Smooth muscle cell (in vitro differentiated cells): ENCODE results near the gene RSRP1. TPM values are rescaled to one million over a fixed set of nuclear protein-coding genes. Genes with fewer than 3 reads are reported as not detected.
A peak's percentile ranks its signal among the peaks of the same experiment; 100 is the strongest.
"Not testable (repeated sequence)": the region's sequence is repeated elsewhere in the genome, so short reads cannot be mapped to it uniquely, and the experiment has no call there.

Source experiments
- DNase-seq: peaks from one replicate; lab custom pipeline; 2025; ENCODE audit not compliant: unreplicated experiment; lab: John Stamatoyannopoulos, UW
- H2AFZ ChIP-seq: fragments of 200-600 bp; sonication (generic); 2 replicates; pipeline ENCODE4 v1.6.0; 2016; ENCODE audit warnings: antibody characterized with exemption, low read depth, mild to moderate bottlenecking
- H3F3A ChIP-seq: fragments of 200-600 bp; sonication (generic); 2 replicates; pipeline ENCODE4 v1.6.0; 2017; ENCODE audit warnings: antibody characterized with exemption, low read depth
- H3K27ac ChIP-seq: fragments of 200-600 bp; sonication (generic); 2 replicates; pipeline ENCODE4 v1.5.1; 2016; ENCODE audit warnings: low read depth, mild to moderate bottlenecking
- H3K27me3 ChIP-seq: fragments of 200-600 bp; sonication (generic); 2 replicates; pipeline ENCODE4 v1.6.1; 2016; ENCODE audit warnings: low read depth, mild to moderate bottlenecking
- H3K36me3 ChIP-seq: fragments of 200-600 bp; sonication (generic); 2 replicates; pipeline ENCODE4 v1.5.1; 2016; ENCODE audit warnings: low read depth
- H3K4me1 ChIP-seq: fragments of 200-600 bp; sonication (generic); 2 replicates; pipeline ENCODE4 v1.5.1; 2016; ENCODE audit warnings: low read depth
- H3K4me2 ChIP-seq: fragments of 200-600 bp; sonication (generic); 2 replicates; pipeline ENCODE4 v1.6.0; 2016; ENCODE audit warnings: mild to moderate bottlenecking
- H3K4me3 ChIP-seq: fragments of 200-600 bp; sonication (generic); 2 replicates; pipeline ENCODE4 v1.5.1; 2016; ENCODE audit warnings: mild to moderate bottlenecking
- H3K79me2 ChIP-seq: fragments of 200-600 bp; sonication (generic); 2 replicates; pipeline ENCODE4 v1.6.0; 2016; ENCODE audit warnings: low read depth, mild to moderate bottlenecking
- H3K9ac ChIP-seq: fragments of 200-600 bp; sonication (generic); 2 replicates; pipeline ENCODE4 v1.6.0; 2016; ENCODE audit warnings: low read depth
- H3K9me3 ChIP-seq: fragments of 200-600 bp; sonication (generic); replicated peaks from 2 replicates; pipeline ENCODE4 v1.5.1; 2016; ENCODE audit warnings: low read depth
- H4K20me1 ChIP-seq: fragments of 200-600 bp; sonication (generic); 2 replicates; pipeline ENCODE4 v1.6.0; 2016; ENCODE audit warnings: low read depth
- WGBS: methylation state at CpG from one replicate; pipeline ENCODE4 v1.1.7; 2016; ENCODE audit warnings: low lambda C conversion rate; 5-methylcytosine and 5-hydroxymethylcytosine counted together
- polyA plus RNA-seq: library from polyadenylated mRNA; unstranded; fragments of >200 nt; fragmentation: Nextera tagmentation; extraction: Ambion mirVana; gene quantifications from 2 replicates; pipeline ENCODE4 v1.2.1, GENCODE V29; 2016
- total RNA-seq: library from RNA; depleted of rRNA; stranded (reverse); fragments of >200 nt; gene quantifications from 2 replicates; pipeline ENCODE4 v1.2.3, GENCODE V29; 2014
- TF ChIP-seq, protein P1 (sequence below): fragments of 200-600 bp; sonication (generic); IDR thresholded peaks from 2 replicates; pipeline ENCODE4 v1.5.1; 2017; ENCODE audit warnings: borderline replicate concordance, mild to moderate bottlenecking, antibody characterized with exemption; ENCODE audit not compliant: insufficient read depth, poor library complexity, severe bottlenecking

The RSRP1 gene, protein sequence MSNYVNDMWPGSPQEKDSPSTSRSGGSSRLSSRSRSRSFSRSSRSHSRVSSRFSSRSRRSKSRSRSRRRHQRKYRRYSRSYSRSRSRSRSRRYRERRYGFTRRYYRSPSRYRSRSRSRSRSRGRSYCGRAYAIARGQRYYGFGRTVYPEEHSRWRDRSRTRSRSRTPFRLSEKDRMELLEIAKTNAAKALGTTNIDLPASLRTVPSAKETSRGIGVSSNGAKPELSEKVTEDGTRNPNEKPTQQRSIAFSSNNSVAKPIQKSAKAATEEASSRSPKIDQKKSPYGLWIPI
- 83.7 and 93.6 TPM in 2 replicates for total RNA-seq
- 32.3 and 48.8 TPM in 2 replicates for polyA plus RNA-seq

DNA sequence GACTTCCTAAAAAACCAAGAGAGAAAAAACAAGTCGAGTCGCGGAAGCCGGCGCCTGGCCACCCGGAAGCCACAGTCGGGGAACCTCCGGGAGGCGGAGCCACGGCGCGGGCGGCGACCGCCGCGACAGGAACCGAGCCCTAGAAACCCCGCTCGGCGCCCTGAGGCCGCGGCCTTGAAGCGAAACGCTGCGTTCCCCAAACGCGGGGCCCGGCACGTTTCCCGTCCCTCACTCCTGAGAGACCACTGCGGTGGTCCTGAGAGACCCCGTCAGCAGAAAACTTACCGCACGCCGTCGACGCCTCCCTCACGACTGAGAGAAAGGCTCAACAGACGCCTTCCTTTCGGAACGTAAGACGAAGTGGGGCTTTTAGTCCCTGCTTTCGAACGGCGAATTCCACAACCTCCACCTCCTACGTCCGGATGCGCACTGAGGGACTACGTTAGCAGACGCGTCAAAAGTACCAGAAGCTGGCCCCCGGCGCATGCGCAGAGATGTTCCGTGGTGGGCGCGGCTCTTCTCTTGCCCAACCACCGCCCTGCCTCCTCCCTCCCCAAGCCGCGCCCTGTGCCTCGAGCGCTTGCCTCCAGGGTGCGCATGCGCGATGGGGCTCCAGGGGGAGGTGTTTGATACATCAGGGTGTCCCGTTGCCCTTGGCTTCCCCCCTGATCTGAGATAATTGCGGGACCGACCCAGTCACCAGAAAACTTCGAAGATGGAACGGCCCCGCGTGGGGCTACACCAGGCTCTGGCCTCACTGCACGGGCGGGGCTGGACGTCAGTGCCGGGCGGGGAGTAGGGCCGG lies at the start of gene RSRP1:
RSRP1 (minus strand) TSS at position 431 of the 805 bp plus-strand sequence. CDS start 491 bp downstream, outside the sequence.
- Histone ChIP-seq H3K79me2 (peaks cover 41% of the 10 kb centered on the region), H3K27ac (peak within 1 kb of the TSS; percentile 99), H3K9me3 (no peaks in the 10 kb centered on the region), H2AFZ (peak within 1 kb of the TSS; percentile 90), H3K4me3 (peak within 1 kb of the TSS; percentile 96), H3K9ac (peak within 1 kb of the TSS; percentile 99), H3K4me1 (peaks cover 8% of the 10 kb centered on the region), H3K36me3 (peaks cover 26% of the 10 kb centered on the region), H3F3A (peaks cover 27% of the 10 kb centered on the region), H3K27me3 (no peaks in the 10 kb centered on the region), H3K4me2 (peak within 1 kb of the TSS; percentile 93), H4K20me1 (peaks cover 45% of the 10 kb centered on the region)
- under 1% methylated on average over 78 of the region's 79 CpGs for WGBS
- TF ChIP-seq, protein P1, sequence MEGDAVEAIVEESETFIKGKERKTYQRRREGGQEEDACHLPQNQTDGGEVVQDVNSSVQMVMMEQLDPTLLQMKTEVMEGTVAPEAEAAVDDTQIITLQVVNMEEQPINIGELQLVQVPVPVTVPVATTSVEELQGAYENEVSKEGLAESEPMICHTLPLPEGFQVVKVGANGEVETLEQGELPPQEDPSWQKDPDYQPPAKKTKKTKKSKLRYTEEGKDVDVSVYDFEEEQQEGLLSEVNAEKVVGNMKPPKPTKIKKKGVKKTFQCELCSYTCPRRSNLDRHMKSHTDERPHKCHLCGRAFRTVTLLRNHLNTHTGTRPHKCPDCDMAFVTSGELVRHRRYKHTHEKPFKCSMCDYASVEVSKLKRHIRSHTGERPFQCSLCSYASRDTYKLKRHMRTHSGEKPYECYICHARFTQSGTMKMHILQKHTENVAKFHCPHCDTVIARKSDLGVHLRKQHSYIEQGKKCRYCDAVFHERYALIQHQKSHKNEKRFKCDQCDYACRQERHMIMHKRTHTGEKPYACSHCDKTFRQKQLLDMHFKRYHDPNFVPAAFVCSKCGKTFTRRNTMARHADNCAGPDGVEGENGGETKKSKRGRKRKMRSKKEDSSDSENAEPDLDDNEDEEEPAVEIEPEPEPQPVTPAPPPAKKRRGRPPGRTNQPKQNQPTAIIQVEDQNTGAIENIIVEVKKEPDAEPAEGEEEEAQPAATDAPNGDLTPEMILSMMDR: no peak
- DNase-seq: peak; percentile 97

DNA sequence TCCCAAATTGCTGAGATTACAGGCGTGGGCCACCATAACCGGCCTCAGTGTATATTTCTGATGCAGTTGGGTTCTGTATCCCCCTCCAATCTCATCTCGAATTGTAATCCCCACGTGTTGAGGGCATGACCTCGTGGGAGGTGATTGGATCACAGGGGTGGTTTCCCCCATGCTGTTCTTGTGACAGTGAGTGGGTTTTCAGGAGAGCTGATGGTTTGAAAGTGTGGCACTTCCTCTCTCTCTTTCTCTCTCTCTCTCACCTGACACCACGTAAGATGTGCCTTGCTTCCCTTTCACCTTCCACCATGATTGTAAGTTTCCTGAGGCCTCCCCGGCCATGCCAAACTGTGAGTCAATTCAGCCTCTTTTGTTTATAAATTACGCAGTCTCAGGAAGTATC lies 49.2 kb upstream of the RSRP1 start:
- not testable (repeated sequence) for H3K9me3 ChIP-seq, H2AFZ ChIP-seq, H3K4me2 ChIP-seq, H3K79me2 ChIP-seq, H3K4me1 ChIP-seq, H3K27ac ChIP-seq, DNase-seq, H3K36me3 ChIP-seq, H3K4me3 ChIP-seq, H3F3A ChIP-seq, H4K20me1 ChIP-seq, H3K27me3 ChIP-seq, H3K9ac ChIP-seq
- 80% methylated on average over 7 of the region's 8 CpGs for WGBS

DNA sequence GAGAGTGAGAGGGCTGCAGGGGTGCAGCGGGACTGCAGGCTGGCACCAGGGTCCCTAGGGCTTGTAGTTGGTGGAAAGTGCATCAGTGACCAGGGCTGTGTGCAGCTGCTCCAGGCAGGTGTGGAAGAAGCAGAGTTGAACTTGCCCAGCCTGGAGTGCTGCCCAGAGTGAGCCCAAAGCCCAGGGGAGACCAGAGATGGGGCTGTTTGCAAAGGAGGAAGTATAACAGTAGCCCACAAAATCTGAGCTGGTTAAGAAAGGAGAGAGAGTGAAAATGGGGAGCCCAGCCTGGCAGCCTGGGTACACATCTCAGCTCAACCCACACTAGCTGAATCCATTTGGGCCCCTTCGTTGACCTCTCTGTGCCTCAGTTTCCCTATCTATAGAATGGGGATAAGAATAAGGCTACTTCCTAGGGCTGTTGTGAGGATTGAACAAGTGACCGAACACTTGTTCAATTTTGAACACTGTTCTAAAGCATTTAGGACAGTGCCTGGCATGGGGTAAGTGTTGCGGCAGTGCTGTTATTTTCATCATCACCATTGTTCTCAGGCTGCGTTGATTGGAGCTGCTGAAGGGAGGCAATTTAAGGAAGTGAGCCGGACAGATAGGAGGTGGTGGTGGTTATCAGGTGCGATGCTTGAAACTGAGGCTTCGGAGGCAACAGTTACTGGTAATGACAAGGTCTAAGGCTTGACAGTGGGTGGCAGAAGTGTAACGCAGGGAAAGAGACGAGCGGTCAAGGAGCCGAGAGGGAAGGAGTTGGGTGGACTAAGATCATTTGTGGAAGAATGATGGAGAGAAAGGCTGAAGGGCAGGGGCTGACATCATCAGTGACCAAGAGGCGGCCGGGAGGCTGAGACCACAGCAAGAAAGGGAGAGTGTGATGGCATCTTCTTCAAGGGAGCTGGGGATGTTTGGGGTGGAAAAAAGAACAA lies 47.9 kb upstream of the RSRP1 start:
- not testable (repeated sequence) for H3K27ac ChIP-seq, H3K4me2 ChIP-seq, H2AFZ ChIP-seq, H3K9me3 ChIP-seq, H3K36me3 ChIP-seq, H3K27me3 ChIP-seq, H3K4me3 ChIP-seq, H3F3A ChIP-seq, H3K4me1 ChIP-seq, DNase-seq, H4K20me1 ChIP-seq, H3K79me2 ChIP-seq, H3K9ac ChIP-seq
- WGBS: no CpG with 5 or more reads among the region's 14 CpGs

DNA sequence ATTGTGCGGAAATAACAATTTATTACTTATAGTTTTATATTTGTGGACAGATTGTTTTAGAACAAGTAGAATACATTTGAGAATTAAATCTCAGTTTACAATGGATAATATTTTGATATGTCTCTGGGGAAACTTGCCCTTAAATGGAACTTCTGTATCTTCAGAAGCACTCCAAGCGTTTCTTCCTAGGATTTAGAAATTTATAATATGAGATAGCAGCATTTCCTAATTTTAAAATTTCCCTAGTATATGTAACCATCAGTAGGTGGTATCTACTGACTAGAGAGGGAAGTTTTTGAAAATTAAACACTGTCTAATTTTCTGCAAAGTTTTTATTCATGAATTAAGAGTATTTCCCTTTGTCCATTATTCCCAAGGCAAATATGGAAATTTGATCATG lies 46.2 kb upstream of the RSRP1 start:
- not testable (repeated sequence) for H3K36me3 ChIP-seq, H3K27ac ChIP-seq, H3K79me2 ChIP-seq, H3K27me3 ChIP-seq, H3K4me3 ChIP-seq, H2AFZ ChIP-seq, H3F3A ChIP-seq, DNase-seq, H3K9me3 ChIP-seq, H3K4me1 ChIP-seq, H4K20me1 ChIP-seq, H3K9ac ChIP-seq, H3K4me2 ChIP-seq
- 92% methylated on average over 2 of the region's 2 CpGs for WGBS

DNA sequence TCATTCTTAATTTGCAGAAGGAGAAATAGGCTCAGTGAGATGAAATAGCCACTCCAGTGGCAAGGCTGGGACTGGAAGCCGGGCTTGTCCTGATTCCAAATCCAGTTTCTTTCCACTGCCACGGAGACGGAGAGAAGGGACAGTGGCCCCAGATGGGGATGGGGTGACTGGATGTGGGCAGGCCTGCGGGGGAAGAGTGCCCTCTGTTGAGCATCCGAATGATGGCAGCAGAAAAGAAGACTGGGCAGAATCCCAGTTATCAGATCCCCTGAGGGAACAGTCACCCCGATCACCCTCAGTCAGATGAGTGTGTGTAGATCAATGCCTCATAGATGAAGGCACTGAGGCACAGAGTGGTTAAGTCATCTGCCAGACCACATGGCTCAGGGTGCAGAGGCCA lies 42.8 kb upstream of the RSRP1 start:
- H3F3A ChIP-seq, H3K4me2 ChIP-seq, H3K4me1 ChIP-seq, H3K79me2 ChIP-seq, H3K27me3 ChIP-seq, H3K36me3 ChIP-seq, H3K9ac ChIP-seq, DNase-seq, H2AFZ ChIP-seq, H3K4me3 ChIP-seq, H3K9me3 ChIP-seq, H4K20me1 ChIP-seq, H3K27ac ChIP-seq: not testable (repeated sequence)
- 15% methylated on average over 3 of the region's 6 CpGs for WGBS

DNA sequence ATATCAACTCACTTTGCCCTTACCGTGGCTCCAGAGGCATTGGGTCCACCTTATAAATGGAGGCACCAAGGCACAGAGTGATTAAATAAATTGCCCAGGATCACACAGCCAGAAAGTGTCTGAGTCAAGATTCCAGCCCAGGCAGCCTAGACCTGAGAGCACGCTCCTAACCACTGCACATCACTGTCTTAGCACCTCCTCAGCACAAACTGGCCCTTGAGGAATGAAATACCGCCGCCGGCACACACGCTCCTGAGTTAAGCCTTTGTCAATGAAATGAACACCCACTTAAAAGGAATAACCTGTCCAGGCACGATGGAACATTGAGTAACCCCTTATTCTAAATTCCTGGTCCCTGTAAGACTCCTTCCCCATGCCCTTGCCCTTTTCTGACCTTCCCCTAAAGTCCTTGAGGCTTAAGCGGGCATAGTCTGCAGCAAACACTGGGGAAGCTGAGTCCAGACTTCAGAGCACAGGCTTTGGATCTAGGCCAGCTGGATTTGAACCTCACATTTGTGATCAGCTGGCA lies 41.4 kb upstream of the RSRP1 start:
- H3K9me3 ChIP-seq, H2AFZ ChIP-seq, H3K4me2 ChIP-seq, DNase-seq, H3K4me3 ChIP-seq, H3K27ac ChIP-seq, H3K27me3 ChIP-seq, H3K79me2 ChIP-seq, H3K4me1 ChIP-seq, H4K20me1 ChIP-seq, H3K9ac ChIP-seq, H3K36me3 ChIP-seq, H3F3A ChIP-seq: not testable (repeated sequence)
- WGBS: 98% methylated on average over 4 of the region's 8 CpGs

DNA sequence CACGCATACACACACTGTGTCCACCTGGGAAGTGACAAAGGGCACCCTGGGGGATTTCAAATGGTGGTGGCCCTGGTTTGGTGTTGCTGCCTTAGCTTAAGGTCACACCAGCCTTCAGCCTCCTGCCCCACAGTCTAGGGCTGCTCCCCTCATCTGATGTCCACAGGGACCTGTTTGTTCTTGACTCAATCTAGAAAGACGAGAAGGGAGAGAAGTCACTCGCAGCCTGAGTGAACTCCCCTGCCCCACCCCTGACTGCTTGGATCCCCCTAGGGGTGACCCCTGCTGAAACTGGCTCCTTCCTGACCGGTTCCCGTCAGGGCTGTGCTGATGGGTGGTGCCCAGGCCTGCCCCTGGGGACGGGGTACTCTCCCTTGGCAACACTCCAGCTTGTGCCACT lies 39.9 kb upstream of the RSRP1 start:
- not testable (repeated sequence) for H4K20me1 ChIP-seq, DNase-seq, H3K79me2 ChIP-seq, H3K4me2 ChIP-seq, H3K27ac ChIP-seq, H3K4me1 ChIP-seq, H2AFZ ChIP-seq, H3K9ac ChIP-seq, H3F3A ChIP-seq, H3K36me3 ChIP-seq, H3K27me3 ChIP-seq, H3K4me3 ChIP-seq, H3K9me3 ChIP-seq
- 83% methylated on average over 2 of the region's 6 CpGs for WGBS
